DMS 273 (cell line): ENCODE measurements around the gene ALG12.

Source experiments
- DNase-seq: peaks from one replicate; lab custom pipeline; 2025; ENCODE audit not compliant: unreplicated experiment; lab: John Stamatoyannopoulos, UW

ALG12 gene

GRCh38 chr22:49913446-49913845 lies 4.8 kb downstream of the ALG12 start:
- no peak for DNase-seq

DNA sequence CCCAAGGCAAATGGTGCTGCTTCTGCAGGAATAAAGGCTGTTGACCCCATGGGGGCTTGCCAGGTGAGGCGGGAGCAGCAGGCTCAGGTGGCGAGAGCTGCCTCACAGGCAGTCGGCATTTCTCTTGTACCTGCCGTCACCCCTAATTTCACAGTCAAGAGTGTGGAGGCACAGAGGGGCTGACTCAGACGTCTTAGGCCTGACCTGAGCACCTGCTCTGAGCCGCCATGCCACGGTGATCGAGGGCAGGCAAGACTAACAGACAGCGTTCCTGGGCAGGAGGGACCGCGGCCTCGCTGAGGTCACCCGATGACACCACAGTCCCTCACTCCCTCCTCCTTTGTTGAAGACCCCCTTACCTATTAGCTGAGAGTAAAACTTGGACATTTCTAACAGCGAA lies 5.2 kb downstream of the ALG12 start:
- no peak for DNase-seq

DNA sequence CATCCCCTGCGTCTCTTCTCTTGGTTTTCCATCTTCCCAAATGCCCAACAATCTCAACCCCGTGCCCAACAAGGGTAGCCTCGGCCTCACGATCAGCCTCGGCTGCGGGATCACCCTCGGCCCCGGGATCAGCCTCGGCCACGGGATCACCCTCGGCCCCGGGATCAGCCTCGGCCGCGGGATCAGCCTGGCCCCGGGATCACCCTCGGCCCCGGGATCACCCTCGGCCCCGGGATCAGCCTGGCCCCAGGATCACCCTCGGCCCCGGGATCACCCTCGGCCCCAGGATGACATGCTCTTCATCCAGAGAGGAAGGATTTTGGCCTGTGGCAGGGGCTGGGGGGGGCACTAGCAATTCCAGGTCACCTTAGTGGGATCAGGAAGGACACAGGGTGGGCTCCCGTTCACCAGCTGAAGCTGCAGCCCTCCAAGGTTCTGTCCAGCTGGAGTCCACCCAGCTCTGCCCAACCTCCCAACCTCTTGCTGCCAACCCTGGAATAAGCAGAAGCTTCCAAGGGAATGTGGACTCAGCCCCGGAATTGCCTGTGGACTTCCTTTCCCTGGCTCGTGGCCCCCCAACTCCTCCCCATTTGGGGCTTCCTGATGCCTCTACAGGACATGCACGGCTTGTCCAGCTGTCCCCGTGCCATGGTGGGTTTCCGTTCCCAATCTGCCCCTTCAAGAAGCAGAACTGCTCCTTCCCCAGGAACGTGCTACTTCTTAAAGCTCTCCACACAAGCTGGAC lies 6.2 kb downstream of the ALG12 start:
- DNase-seq = no peak

DNA sequence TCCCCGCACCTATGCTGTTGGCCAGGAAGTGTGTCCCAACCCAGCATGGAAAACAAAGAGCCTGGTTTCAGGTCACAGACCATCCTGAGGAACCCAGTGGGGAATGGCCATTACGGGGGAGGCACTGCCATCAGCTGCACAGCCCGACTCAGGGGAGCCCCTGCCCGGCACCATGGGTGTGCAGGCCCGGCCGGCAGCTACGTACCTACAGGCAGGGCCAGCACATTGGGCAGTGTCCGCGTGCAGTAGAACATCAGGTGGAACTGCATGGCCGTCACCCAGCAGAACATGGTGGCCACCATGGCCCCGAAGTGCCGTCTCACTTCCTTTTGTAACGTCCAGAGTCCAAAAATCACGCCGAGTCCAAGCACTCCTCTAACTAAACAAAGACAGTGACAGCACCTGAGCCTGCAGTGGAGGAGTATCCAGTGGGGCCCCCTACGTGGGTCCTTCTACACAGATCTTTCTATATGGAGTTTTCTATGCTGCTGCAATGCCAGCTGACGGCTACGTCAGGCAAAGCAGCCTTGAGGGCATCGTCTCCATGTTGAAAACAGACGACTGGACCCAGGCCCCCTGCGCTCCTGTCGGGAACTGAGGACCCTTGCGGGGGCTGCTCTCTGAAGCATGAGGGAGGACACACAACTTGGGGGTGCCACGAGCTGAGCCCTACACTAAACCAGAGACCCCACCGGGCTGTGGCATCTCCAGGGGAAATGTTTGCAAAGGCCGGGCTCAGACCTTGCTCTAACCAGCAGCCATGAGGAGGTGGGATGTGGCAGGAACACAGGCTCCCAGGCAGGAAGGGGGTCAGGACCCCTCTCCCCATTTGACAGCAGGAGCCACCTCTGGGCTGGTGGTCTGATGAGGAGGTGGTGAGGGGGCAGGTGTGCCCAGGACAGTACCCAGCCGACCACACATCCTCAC lies 7.7 kb downstream of the ALG12 start:
- no peak for DNase-seq

- no peak for DNase-seq
Observed at GRCh38 chr22:49909476-49910205, 8.6 kb downstream of the ALG12 start.

- no peak for DNase-seq
Observed at GRCh38 chr22:49907807-49908206, 10.4 kb downstream of the ALG12 start.

- DNase-seq = no peak
Observed at GRCh38 chr22:49906799-49907290, 11.4 kb downstream of the ALG12 start.

DNA sequence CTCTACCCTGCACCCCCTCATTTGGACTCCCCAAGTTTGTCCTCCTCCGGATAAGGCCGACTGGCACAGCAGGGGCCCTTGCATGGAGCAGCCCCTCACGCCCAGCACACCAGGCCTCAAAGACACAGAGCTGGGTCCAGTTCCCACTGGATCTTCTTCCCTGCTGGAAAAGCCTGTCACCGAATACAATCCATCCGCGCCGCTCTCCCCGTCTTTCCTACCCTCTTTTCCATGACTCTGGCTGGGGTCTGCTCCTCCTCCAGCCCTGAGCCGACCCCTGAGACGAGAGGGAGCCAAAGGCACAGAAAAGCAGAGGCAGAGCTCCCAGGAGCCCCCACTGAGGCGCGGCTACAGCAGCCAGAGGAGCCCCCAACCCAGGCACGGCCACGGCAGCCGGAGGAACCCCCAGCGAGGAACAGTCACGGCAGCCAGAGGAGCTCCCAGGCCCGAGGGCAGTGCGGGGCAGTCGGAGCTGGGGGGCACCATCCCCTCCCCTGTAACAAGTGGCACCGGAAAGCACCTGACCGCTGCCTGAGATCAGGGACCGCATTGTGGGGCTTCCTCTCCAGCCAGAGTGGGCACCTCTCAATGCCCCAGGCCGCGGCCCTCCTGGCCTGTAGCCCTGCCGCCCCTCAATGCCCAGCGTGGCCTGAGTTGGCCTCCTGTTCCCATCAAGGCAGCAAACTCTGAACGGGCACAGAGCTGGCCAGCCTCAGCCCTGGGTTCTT lies 12.0 kb downstream of the ALG12 start:
- DNase-seq = no peak

DNA sequence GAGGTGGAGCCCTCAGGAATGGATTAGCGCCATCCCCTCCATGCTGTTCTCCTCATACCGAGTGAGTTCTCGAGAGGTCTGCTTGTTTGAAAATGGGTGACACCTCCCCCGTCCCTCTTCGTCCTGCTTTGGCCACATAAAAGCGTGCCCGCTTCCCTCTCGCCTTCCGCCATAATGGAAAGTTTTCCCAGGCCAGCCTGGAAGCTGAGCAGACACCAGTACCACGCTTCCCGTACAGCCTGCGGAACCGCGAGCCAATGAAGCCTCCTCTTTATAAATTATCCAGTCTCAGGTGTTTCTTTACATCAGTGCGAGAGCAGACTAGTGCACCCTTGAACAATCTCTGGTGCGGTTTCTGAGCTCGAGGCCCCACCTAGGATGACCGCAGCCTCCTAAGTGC lies 12.8 kb downstream of the ALG12 start:
- DNase-seq = no peak

GRCh38 chr22:49904040-49904369 lies 14.2 kb downstream of the ALG12 start:
- DNase-seq = no peak

DNA sequence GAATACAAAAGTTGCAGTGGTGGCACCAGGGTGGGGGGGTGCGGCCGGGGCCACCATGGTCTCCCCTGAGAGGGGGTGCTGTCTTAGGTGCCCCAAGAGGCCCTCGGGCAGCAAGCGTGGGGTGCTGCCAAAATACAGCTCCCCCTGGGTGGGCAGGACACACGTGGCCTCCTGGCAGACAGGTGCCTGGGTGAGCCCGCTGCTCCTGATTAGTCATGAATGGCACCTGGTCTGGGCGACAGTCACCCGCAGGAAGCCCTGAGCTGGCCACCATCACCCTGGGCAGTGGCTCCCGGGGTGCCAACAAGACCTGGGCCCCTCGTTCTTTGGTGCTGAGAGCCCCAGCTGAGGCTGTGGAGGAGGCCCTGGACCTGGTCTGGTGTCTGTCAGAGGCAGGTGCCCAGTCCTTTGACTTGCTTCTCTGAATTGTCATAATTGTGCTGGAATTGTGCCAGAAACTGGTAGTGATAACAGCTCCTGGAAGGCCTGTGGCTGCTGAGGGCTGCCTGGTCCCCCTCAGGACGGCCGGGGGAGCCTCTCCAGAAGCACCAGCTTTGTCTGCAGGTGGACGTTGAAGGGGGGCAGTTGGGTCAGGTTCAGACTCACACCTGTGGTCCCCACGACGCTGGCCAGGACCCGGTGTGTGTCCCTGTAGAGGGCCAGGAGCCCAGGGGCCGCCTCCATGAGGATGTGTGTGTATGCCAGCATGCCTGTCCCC lies 14.8 kb downstream of the ALG12 start:
- DNase-seq = peak; percentile 16

GRCh38 chr22:49901457-49901856 lies 16.8 kb downstream of the ALG12 start:
- DNase-seq = no peak

DNA sequence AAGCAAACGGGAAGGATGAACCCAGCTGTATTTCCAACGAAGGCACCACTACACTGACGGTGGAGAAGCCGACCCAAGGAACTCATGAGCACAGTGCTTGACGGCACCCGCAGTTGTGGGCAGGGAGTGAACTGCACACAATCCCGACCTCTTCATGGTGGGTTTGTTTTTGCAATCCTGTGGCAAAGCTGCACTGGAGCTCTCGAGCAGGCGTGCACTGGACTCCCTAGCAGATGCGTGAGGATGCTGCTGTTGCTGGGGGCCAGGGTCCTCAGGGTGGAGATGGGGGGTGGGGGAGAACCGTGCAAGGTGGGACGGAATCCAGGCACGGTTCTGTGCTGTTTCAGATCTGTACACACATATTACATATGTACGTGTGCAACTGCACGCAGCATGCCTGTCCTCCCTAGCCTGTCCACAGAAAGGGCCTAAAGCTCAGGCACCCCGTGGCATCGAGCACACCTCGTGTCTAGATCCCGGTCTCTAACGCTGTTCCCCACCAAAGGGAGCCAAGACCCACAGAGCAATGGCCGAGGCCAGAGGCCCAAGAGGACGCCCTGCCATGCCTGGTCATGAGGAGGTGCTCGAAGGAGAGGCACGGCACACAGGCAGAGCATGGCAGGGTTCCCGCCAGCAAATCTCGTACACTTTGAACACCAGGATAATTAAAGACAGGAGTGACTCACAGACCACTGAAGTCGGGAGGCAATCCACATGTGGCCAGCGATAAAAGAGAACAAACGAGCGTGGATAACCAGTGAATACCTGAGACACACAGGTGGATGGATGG lies 17.6 kb downstream of the ALG12 start:
- peak; percentile 31 for DNase-seq

- no peak for DNase-seq
Observed at GRCh38 chr22:49899530-49899929, 18.7 kb downstream of the ALG12 start.

DNA sequence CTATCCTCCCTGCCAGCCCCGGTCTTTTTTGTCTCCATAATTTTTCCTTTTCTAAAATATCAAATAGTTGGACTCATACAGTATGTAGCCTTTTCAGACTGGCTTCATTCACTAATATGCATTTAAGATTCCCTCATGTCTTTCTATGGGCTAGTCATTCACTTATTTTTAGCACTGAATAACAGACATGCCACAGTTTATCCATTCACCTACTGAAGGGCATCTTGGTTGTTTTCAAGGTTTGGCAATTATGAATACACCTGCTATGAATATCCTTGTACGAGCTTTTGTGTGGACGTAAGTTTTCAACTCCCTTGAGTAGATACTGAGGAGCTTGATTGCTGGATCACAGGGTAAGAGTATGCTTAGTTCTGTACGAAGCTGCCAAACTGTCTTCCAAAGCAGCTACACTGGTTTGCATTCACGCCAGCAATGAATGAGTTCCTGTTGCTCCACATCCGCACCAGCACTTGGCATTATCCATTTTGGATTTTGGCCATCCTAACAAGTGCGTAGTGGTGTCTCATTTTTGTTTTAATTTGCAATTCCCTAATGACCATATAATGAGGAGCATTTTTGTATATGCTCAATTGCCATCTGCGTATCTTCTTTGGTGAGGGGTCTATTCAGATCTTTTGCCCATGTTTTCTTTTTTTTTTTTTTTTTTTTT lies 21.1 kb downstream of the ALG12 start:
- DNase-seq = no peak

DNA sequence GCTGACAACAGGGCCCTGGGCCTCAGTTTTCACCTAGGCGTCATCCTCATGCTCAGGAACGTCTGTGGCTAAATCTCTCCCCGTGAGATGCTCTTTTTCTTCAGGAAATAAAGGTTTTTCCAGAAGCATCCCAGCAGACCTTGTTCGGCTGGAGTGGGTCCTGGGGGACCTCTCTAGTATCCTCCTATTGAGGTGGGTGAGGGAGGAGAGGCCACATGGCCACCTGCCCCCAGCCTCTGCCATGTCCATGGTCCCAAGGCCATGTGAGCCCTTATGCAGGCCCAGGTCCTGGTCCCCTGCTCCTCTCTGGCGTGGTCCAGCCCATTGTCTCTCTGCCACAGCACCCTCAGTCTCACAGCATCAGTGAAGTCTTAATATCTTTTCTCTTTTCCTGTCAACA lies 22.0 kb downstream of the ALG12 start:
- no peak for DNase-seq

- DNase-seq = peak; percentile 21
Observed at GRCh38 chr22:49894322-49895054, 23.8 kb downstream of the ALG12 start.

GRCh38 chr22:49893025-49893424 lies 25.2 kb downstream of the ALG12 start:
- DNase-seq = no peak
